Esophagus squamous epithelium (tissue), 5 donors: ENCODE results near the gene KCNMA1. TPM values are rescaled to one million over a fixed set of nuclear protein-coding genes. Genes with fewer than 3 reads are reported as not detected.

ENCODE experiments used
- DNase-seq: peaks from one replicate; lab custom pipeline; 2025; lab: John Stamatoyannopoulos, UW
- H3K27ac ChIP-seq, 4 donors: fragments of 200-600 bp; sonication (generic); one replicate each; pipeline ENCODE4 v1.5.1; 2016 to 2019; ENCODE audit warnings: mild to moderate bottlenecking in 1 of 4
- H3K27me3 ChIP-seq, 4 donors: fragments of 200-600 bp; sonication (generic); 1 replicate in 3 of 4; 2 replicates in 1 of 4; pipeline versions ENCODE4 v1.5.1 to v1.6.0; 2017 to 2021; ENCODE audit warnings: antibody characterized with exemption in 1 of 4
- H3K36me3 ChIP-seq, 3 donors: fragments of 200-600 bp; sonication (generic); one replicate each; pipeline ENCODE4 v1.5.1; 2016 to 2019
- H3K4me1 ChIP-seq, 3 donors: fragments of 200-600 bp; sonication (generic); one replicate each; pipeline ENCODE4 v1.5.1; 2017 to 2019
- H3K4me3 ChIP-seq, 4 donors: fragments of 200-600 bp; sonication (generic); 1 replicate in 3 of 4; 2 replicates in 1 of 4; pipeline ENCODE4 v1.5.1; 2016 to 2019; ENCODE audit warnings: mild to moderate bottlenecking in 2 of 4, moderate library complexity in 1 of 4
- H3K9me3 ChIP-seq, 3 donors: fragments of 200-600 bp; sonication (generic); one replicate each; pipeline ENCODE4 v1.5.1; 2016 to 2019
- POLR2A ChIP-seq, 4 donors: fragments of 450-650 bp; IDR thresholded peaks; one replicate each; pipeline ENCODE4 v1.6.1; 2017; ENCODE audit warnings: antibody characterized with exemption in 4 of 4, mild to moderate bottlenecking in 4 of 4, moderate library complexity in 3 of 4
- WGBS, 2 donors: methylation state at CpG; one replicate each; pipeline ENCODE4 v1.1.5; 2018; 5-methylcytosine and 5-hydroxymethylcytosine counted together
- intact Hi-C: fragments of 100-400 bp; cut with DNase I; formaldehyde crosslinking; loops from one replicate; pipeline ENCODE4 v1.15.0; 2022
- total RNA-seq, 4 donors: library from RNA; depleted of rRNA; stranded (reverse); fragments of >200 nt; gene quantifications; one replicate each; pipeline ENCODE4 v1.1.0, GENCODE V29; 2016
- TF ChIP-seq, protein P1 (sequence below), 6 experiments: fragments of 450-650 bp in 4 of 6; fragments of 200-600 bp in 2 of 6; sonication (generic) in 2 of 6; IDR thresholded peaks; one replicate each; pipeline ENCODE4 v1.5.1; 2016 to 2019; ENCODE audit warnings: antibody characterized with exemption in 6 of 6, mild to moderate bottlenecking in 4 of 6, moderate library complexity in 4 of 6
- donor health status: DM: yes; HTN: yes; CAD: no.

KCNMA1 gene
- total RNA-seq, 4 donors from 2014 or later = 7.5 to 74.2 (median 18.0) TPM

- no peak for DNase-seq
- no peaks in the 10 kb centered on the region for H3K36me3 ChIP-seq
- intact Hi-C loops = no loop called here
- WGBS, 2 donors = 88 to 94% methylated on average over 5 to 7 of the region's 9 CpGs
- H3K9me3 ChIP-seq = no peaks in the 10 kb centered on the region
- H3K4me3 ChIP-seq = no peak overlapping the region
- H3K4me1 ChIP-seq = peaks cover 0 to 4% (median 0%) of the 10 kb centered on the region in 3 donors
- TF ChIP-seq POLR2A (IDR thresholded peaks at IDR 0.05) = no peak
- H3K27ac ChIP-seq = no peak overlapping the region
- H3K27me3 ChIP-seq = peaks cover 0 to 18% (median 0%) of the 10 kb centered on the region in 4 donors
These were observed 276.2 kb downstream of the KCNMA1 start for GRCh38 chr10:77361426-77361825.

GRCh38 chr10:77360835-77361234 lies 276.8 kb downstream of the KCNMA1 start:
- WGBS, 2 donors = 80 to 89% methylated on average over 2 to 3 of the region's 5 CpGs
- Histone ChIP-seq H3K4me1 (peaks cover 0 to 4% (median 0%) of the 10 kb centered on the region in 3 donors), H3K4me3 (no peak overlapping the region), H3K27ac (no peak overlapping the region), H3K36me3 (no peaks in the 10 kb centered on the region), H3K27me3 (peaks cover 0 to 18% (median 0%) of the 10 kb centered on the region in 4 donors), H3K9me3 (no peaks in the 10 kb centered on the region)
- TF ChIP-seq, protein P1, sequence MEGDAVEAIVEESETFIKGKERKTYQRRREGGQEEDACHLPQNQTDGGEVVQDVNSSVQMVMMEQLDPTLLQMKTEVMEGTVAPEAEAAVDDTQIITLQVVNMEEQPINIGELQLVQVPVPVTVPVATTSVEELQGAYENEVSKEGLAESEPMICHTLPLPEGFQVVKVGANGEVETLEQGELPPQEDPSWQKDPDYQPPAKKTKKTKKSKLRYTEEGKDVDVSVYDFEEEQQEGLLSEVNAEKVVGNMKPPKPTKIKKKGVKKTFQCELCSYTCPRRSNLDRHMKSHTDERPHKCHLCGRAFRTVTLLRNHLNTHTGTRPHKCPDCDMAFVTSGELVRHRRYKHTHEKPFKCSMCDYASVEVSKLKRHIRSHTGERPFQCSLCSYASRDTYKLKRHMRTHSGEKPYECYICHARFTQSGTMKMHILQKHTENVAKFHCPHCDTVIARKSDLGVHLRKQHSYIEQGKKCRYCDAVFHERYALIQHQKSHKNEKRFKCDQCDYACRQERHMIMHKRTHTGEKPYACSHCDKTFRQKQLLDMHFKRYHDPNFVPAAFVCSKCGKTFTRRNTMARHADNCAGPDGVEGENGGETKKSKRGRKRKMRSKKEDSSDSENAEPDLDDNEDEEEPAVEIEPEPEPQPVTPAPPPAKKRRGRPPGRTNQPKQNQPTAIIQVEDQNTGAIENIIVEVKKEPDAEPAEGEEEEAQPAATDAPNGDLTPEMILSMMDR (IDR thresholded peaks at IDR 0.05) = no peak
- no peak for TF ChIP-seq POLR2A (IDR thresholded peaks at IDR 0.05)
- intact Hi-C loops = no loop called here
- DNase-seq = no peak

DNA sequence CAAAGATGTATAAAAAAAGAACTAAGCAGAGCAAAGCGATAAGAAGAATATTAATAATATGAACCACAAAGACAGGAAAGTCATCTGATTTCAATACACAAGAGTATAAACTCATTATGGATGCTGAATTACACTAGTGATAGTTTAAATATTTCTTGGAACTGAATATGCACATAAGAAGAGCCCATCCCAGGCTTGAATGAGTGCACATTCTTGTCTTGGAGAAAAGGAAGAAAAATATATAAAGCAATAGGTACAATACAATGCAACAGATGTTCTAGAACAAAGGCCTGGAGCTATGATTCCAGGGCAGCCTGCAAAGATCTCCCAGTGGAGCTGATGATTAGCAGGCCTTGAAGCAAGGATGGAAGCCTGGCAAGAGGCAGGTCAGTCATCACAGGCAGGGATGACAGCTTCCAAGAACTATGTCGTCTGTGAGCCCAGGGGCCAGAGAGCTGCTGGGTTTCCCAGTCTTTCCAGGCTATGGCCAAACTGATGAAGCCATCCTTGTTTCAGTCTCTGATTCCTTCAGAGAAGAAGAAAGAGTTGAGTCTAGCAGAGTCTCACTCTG lies 277.6 kb downstream of the KCNMA1 start:
- H3K36me3 ChIP-seq = no peaks in the 10 kb centered on the region
- H3K4me1 ChIP-seq = peaks cover 0 to 3% (median 0%) of the 10 kb centered on the region in 3 donors
- H3K27me3 ChIP-seq = peaks cover 0 to 18% (median 0%) of the 10 kb centered on the region in 4 donors
- 74 to 87% methylated on average over 2 of the region's 2 CpGs for WGBS, 2 donors
- intact Hi-C loops = no loop called here
- no peak overlapping the region for H3K27ac ChIP-seq
- H3K9me3 ChIP-seq = no peaks in the 10 kb centered on the region
- TF ChIP-seq, protein P1 (IDR thresholded peaks at IDR 0.05) = no peak
- TF ChIP-seq POLR2A (IDR thresholded peaks at IDR 0.05) = no peak
- DNase-seq = no peak
- H3K4me3 ChIP-seq = no peak overlapping the region

DNA sequence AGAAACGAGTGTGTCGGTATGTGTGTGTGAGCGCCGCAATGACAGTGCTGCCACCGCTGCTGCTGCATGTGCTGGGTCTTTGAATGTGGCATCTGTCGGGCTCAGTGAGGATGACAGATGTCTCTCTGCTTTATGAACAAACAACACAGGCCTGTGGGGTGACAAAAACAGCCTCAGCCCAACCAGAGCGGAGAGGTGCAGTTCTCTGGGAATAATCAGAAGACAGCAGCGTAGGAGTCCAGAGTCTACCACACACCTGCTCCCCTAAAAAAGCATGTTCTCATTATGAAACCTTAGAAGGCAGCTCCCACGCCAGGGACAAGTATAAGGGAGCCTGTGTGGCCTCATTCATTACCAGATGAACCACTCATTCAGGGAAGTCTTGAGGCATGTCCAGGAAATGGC lies 278.3 kb downstream of the KCNMA1 start:
- intact Hi-C loops = no loop called here
- WGBS, 2 donors = 87 to 92% methylated on average over 6 to 8 of the region's 9 CpGs
- Histone ChIP-seq H3K36me3 (no peaks in the 10 kb centered on the region), H3K4me1 (no peaks in the 10 kb centered on the region), H3K27ac (no peak overlapping the region), H3K27me3 (peaks cover 0 to 18% (median 0%) of the 10 kb centered on the region in 4 donors), H3K4me3 (no peak overlapping the region), H3K9me3 (no peaks in the 10 kb centered on the region)
- TF ChIP-seq POLR2A (IDR thresholded peaks at IDR 0.05) = no peak
- TF ChIP-seq, protein P1 (IDR thresholded peaks at IDR 0.05) = no peak
- DNase-seq = no peak

- DNase-seq = no peak
- Histone ChIP-seq H3K4me1 (no peaks in the 10 kb centered on the region), H3K27ac (no peak overlapping the region), H3K4me3 (no peak overlapping the region), H3K27me3 (peaks cover 0 to 18% (median 0%) of the 10 kb centered on the region in 4 donors), H3K36me3 (no peaks in the 10 kb centered on the region), H3K9me3 (no peaks in the 10 kb centered on the region)
- intact Hi-C loops = no loop called here
- TF ChIP-seq, protein P1 (IDR thresholded peaks at IDR 0.05) = no peak
- TF ChIP-seq POLR2A (IDR thresholded peaks at IDR 0.05) = no peak
- 76 to 94% methylated on average over 5 of the region's 5 CpGs for WGBS, 2 donors
These were observed 279.0 kb downstream of the KCNMA1 start for GRCh38 chr10:77358656-77359055.
